ENCODE results near the gene TADA2B.

Gene TADA2B

DNA sequence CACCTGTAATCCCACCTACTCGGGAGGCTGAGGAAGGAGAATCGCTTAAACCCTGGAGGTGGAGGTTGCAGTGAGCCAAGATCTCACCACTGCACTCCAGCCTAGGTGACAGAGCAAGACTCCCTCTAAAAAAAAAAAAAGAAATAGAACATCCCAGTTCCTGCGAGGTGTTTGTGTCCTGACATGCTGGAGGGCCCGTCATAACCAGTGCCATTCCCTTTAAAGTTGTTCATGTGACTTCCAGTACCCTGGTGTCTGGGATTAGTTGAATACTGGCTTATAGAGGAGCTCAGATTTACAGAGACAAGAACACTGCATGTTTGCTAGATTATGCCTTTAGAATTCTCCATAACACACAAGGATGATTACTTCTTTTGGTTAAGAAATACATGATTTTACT, 37.6 kb upstream of the TADA2B start:
- Histone ChIP-seq H3K9ac (ENCODE audit: low read depth in 1 of 2, low read length in 2 of 2) (no peak overlapping the region), H3K36me3 (ENCODE audit: control insufficient read depth in 1 of 2, insufficient read depth in 2 of 2, low read length in 2 of 2) (peaks cover 31 to 71% of the 10 kb centered on the region in 2 donors), H3K27ac (ENCODE audit: low read depth, low read length) (no peak overlapping the region), H3K4me1 (ENCODE audit: control insufficient read depth in 1 of 2, insufficient read depth in 2 of 2, low read length in 2 of 2) (peaks cover 13 to 14% of the 10 kb centered on the region in 2 donors), H3K27me3 (ENCODE audit: control insufficient read depth in 1 of 2, insufficient read depth in 2 of 2, low read length in 2 of 2) (no peaks in the 10 kb centered on the region), H3K4me3 (ENCODE audit: low read depth in 1 of 2, low read length in 2 of 2) (no peak overlapping the region), H3K9me3 (ENCODE audit: control insufficient read depth in 1 of 2, low read length in 2 of 2) (no peaks in the 10 kb centered on the region)

DNA sequence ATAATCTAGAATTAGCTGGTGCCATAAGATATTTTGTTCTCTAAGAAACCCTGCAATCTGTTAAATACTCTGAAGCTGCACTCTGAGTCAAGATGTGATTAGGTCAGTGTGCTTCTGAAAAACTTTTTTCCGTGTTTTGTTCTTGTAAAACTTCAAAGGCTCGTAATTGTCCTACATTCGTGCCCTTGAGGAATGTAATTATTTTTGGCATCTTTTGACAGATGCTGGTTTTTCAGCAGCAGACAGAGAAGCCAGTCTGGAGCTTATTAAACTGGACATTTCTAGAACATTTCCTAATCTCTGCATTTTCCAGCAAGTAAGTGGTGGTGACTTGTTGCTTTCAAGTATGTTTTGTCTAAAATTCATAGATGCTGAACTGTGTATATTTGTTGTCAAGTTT, 36.8 kb upstream of the TADA2B start:
- Histone ChIP-seq H3K36me3 (ENCODE audit: control insufficient read depth in 1 of 2, insufficient read depth in 2 of 2, low read length in 2 of 2) (peaks cover 30 to 71% of the 10 kb centered on the region in 2 donors), H3K4me1 (ENCODE audit: control insufficient read depth in 1 of 2, insufficient read depth in 2 of 2, low read length in 2 of 2) (peaks cover 13 to 14% of the 10 kb centered on the region in 2 donors), H3K4me3 (ENCODE audit: low read depth in 1 of 2, low read length in 2 of 2) (no peak overlapping the region), H3K27ac (ENCODE audit: low read depth, low read length) (no peak overlapping the region), H3K27me3 (ENCODE audit: control insufficient read depth in 1 of 2, insufficient read depth in 2 of 2, low read length in 2 of 2) (no peaks in the 10 kb centered on the region), H3K9ac (ENCODE audit: low read depth in 1 of 2, low read length in 2 of 2) (no peak overlapping the region), H3K9me3 (ENCODE audit: control insufficient read depth in 1 of 2, low read length in 2 of 2) (no peaks in the 10 kb centered on the region)

- no peak overlapping the region for H3K27ac ChIP-seq (ENCODE audit: low read depth, low read length)
Measured at GRCh38 chr4:7007142-7007907, 35.8 kb upstream of the TADA2B start.

DNA sequence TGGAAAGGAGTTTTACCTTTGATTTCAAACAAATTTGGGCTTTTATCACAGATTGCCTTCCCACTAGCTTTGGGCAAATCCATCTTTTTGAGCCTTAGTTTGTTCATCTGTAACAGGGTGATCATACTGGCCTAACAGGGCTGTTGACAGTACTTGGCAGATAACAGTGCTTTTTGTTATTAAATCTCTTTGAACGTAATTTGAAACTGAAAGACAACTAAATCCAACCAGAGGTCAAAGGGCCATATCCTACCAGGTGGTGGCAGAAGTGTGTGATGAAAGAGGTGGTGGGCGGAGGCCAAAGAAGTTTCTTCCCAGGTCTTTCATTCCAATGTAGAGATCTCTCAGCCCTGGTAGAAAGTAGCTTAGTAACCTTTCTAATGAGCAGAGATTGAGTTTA, 35.2 kb upstream of the TADA2B start:
- no peaks in the 10 kb centered on the region for H3K9me3 ChIP-seq (ENCODE audit: control insufficient read depth in 1 of 2, low read length in 2 of 2)
- H3K27ac ChIP-seq (ENCODE audit: low read depth, low read length): no peak overlapping the region
- peaks cover 13 to 14% of the 10 kb centered on the region in 2 donors for H3K4me1 ChIP-seq (ENCODE audit: control insufficient read depth in 1 of 2, insufficient read depth in 2 of 2, low read length in 2 of 2)
- peaks cover 34 to 65% of the 10 kb centered on the region in 2 donors for H3K36me3 ChIP-seq (ENCODE audit: control insufficient read depth in 1 of 2, insufficient read depth in 2 of 2, low read length in 2 of 2)
- no peak overlapping the region for H3K9ac ChIP-seq (ENCODE audit: low read depth in 1 of 2, low read length in 2 of 2)
- H3K27me3 ChIP-seq (ENCODE audit: control insufficient read depth in 1 of 2, insufficient read depth in 2 of 2, low read length in 2 of 2): no peaks in the 10 kb centered on the region
- no peak overlapping the region for H3K4me3 ChIP-seq (ENCODE audit: low read depth in 1 of 2, low read length in 2 of 2)

More at GRCh38 chr4:7007142-7007907, 35.8 kb upstream of the TADA2B start:
- no peak overlapping the region for H3K9ac ChIP-seq (ENCODE audit: low read depth in 1 of 2, low read length in 2 of 2)
- H3K36me3 ChIP-seq (ENCODE audit: control insufficient read depth in 1 of 2, insufficient read depth in 2 of 2, low read length in 2 of 2): peaks cover 31 to 70% of the 10 kb centered on the region in 2 donors
- no peaks in the 10 kb centered on the region for H3K27me3 ChIP-seq (ENCODE audit: control insufficient read depth in 1 of 2, insufficient read depth in 2 of 2, low read length in 2 of 2)
- no peaks in the 10 kb centered on the region for H3K9me3 ChIP-seq (ENCODE audit: control insufficient read depth in 1 of 2, low read length in 2 of 2)
- no peak overlapping the region for H3K4me3 ChIP-seq (ENCODE audit: low read depth in 1 of 2, low read length in 2 of 2)
- H3K4me1 ChIP-seq (ENCODE audit: control insufficient read depth in 1 of 2, insufficient read depth in 2 of 2, low read length in 2 of 2): peaks cover 13 to 14% of the 10 kb centered on the region in 2 donors

DNA sequence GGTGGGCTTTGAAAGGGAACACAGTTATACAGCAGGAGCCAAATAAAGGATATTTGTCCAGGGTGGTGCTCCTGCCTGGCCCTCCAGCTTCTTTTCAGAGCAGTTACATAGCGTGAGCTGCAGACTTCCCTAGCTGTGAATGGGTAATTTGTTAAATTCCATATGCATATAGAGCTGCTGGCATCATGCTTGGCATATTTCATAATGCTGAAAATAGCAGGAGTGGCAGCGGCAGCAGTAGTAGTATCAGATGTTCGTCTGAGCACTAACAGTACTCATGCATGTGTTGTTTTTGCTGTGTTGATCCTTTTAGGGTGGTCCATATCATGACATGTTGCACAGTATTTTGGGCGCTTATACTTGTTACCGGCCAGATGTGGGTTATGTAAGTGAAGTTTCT, 33.6 kb upstream of the TADA2B start:
- Histone ChIP-seq H3K36me3 (ENCODE audit: control insufficient read depth in 1 of 2, insufficient read depth in 2 of 2, low read length in 2 of 2) (peaks cover 34 to 58% of the 10 kb centered on the region in 2 donors), H3K27ac (ENCODE audit: low read depth, low read length) (no peak overlapping the region)

GRCh38 chr4:7013175-7013574, 30.0 kb upstream of the TADA2B start:
- no peak overlapping the region for H3K4me3 ChIP-seq (ENCODE audit: low read depth in 1 of 2, low read length in 2 of 2)
- H3K27me3 ChIP-seq (ENCODE audit: control insufficient read depth in 1 of 2, insufficient read depth in 2 of 2, low read length in 2 of 2): no peaks in the 10 kb centered on the region
- no peaks in the 10 kb centered on the region for H3K9me3 ChIP-seq (ENCODE audit: control insufficient read depth in 1 of 2, low read length in 2 of 2)
- no peak overlapping the region for H3K9ac ChIP-seq (ENCODE audit: low read depth in 1 of 2, low read length in 2 of 2)
- peaks cover 48 to 78% of the 10 kb centered on the region in 2 donors for H3K36me3 ChIP-seq (ENCODE audit: control insufficient read depth in 1 of 2, insufficient read depth in 2 of 2, low read length in 2 of 2)
- H3K27ac ChIP-seq (ENCODE audit: low read depth, low read length): no peak overlapping the region
- H3K4me1 ChIP-seq (ENCODE audit: control insufficient read depth in 1 of 2, insufficient read depth in 2 of 2, low read length in 2 of 2): no peaks in the 10 kb centered on the region

More for the DNA sequence above, 33.6 kb upstream of the TADA2B start:
- no peak overlapping the region for H3K4me3 ChIP-seq (ENCODE audit: low read depth in 1 of 2, low read length in 2 of 2)
- H3K9me3 ChIP-seq (ENCODE audit: control insufficient read depth in 1 of 2, low read length in 2 of 2): no peaks in the 10 kb centered on the region
- no peak overlapping the region for H3K9ac ChIP-seq (ENCODE audit: low read depth in 1 of 2, low read length in 2 of 2)
- no peaks in the 10 kb centered on the region for H3K27me3 ChIP-seq (ENCODE audit: control insufficient read depth in 1 of 2, insufficient read depth in 2 of 2, low read length in 2 of 2)
- H3K4me1 ChIP-seq (ENCODE audit: control insufficient read depth in 1 of 2, insufficient read depth in 2 of 2, low read length in 2 of 2): peaks cover 13 to 14% of the 10 kb centered on the region in 2 donors

GRCh38 chr4:7014815-7015214, 28.4 kb upstream of the TADA2B start:
- Histone ChIP-seq H3K27me3 (ENCODE audit: control insufficient read depth in 1 of 2, insufficient read depth in 2 of 2, low read length in 2 of 2) (no peaks in the 10 kb centered on the region), H3K4me1 (ENCODE audit: control insufficient read depth in 1 of 2, insufficient read depth in 2 of 2, low read length in 2 of 2) (no peaks in the 10 kb centered on the region), H3K36me3 (ENCODE audit: control insufficient read depth in 1 of 2, insufficient read depth in 2 of 2, low read length in 2 of 2) (peaks cover 43 to 77% of the 10 kb centered on the region in 2 donors), H3K9ac (ENCODE audit: low read depth in 1 of 2, low read length in 2 of 2) (no peak overlapping the region), H3K27ac (ENCODE audit: low read depth, low read length) (no peak overlapping the region), H3K9me3 (ENCODE audit: control insufficient read depth in 1 of 2, low read length in 2 of 2) (no peaks in the 10 kb centered on the region), H3K4me3 (ENCODE audit: low read depth in 1 of 2, low read length in 2 of 2) (no peak overlapping the region)

DNA sequence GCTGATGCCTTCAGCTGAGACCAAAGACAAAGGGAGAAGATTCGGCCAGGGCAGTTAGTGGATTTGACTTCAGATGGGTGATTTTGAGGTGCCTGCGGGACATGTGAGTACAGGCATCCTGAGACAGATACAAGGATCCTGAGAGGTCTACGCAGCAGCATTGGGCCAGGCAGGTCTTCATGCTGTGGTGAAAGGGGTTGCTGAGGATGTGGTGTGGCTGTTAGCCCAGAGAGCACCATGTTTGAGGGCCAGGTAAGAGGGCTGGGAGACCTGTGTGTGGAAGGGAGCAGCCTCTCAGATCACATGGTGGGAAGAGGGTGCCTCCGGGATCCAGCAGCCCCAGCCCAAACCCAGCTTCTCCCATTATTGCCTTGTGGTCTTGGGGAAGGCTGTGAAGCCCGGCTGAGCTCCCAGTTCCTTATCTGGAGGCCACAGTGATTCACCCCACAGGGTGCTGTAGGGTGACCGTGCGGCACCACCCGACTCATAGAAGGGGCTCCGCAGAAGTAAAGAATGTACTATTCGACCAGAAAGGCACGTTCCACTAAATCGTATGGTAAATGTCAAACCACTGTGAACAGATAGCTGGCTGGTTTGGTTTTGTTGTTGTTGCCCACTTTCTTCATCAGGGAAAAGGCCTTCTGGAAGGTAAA, 27.7 kb upstream of the TADA2B start:
- H3K36me3 ChIP-seq (ENCODE audit: control insufficient read depth in 1 of 2, insufficient read depth in 2 of 2, low read length in 2 of 2): peaks cover 38 to 72% of the 10 kb centered on the region in 2 donors
- no peak overlapping the region for H3K9ac ChIP-seq (ENCODE audit: low read depth in 1 of 2, low read length in 2 of 2)
- no peak overlapping the region for H3K27ac ChIP-seq (ENCODE audit: low read depth, low read length)

DNA sequence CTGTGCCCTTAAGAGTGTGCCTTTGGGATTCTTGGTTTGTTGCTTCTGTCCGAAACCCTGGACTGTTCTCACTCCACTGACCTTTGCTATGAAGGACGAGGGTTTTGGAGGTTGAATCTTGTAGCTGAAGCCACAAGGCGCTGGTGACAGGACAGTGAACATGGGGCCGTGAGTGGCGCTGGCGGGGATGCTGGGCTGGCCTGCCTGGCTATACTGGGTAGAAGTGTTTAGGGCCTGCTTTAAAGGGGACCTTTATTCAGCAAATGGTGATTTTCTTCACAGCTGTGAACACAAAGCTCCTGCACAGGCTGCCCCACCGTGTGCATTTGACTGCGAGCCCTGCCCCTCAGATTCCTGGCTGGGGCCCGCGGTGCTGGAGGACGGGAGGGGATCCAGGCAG, 27.1 kb upstream of the TADA2B start:
- H3K4me1 ChIP-seq (ENCODE audit: control insufficient read depth in 1 of 2, insufficient read depth in 2 of 2, low read length in 2 of 2): no peaks in the 10 kb centered on the region
- no peaks in the 10 kb centered on the region for H3K27me3 ChIP-seq (ENCODE audit: control insufficient read depth in 1 of 2, insufficient read depth in 2 of 2, low read length in 2 of 2)
- no peak overlapping the region for H3K4me3 ChIP-seq (ENCODE audit: low read depth in 1 of 2, low read length in 2 of 2)
- no peak overlapping the region for H3K27ac ChIP-seq (ENCODE audit: low read depth, low read length)
- H3K9ac ChIP-seq (ENCODE audit: low read depth in 1 of 2, low read length in 2 of 2): no peak overlapping the region
- no peaks in the 10 kb centered on the region for H3K9me3 ChIP-seq (ENCODE audit: control insufficient read depth in 1 of 2, low read length in 2 of 2)
- H3K36me3 ChIP-seq (ENCODE audit: control insufficient read depth in 1 of 2, insufficient read depth in 2 of 2, low read length in 2 of 2): peaks cover 36 to 71% of the 10 kb centered on the region in 2 donors

More for the DNA sequence above, 27.7 kb upstream of the TADA2B start:
- Histone ChIP-seq H3K27me3 (ENCODE audit: control insufficient read depth in 1 of 2, insufficient read depth in 2 of 2, low read length in 2 of 2) (no peaks in the 10 kb centered on the region), H3K4me1 (ENCODE audit: control insufficient read depth in 1 of 2, insufficient read depth in 2 of 2, low read length in 2 of 2) (no peaks in the 10 kb centered on the region), H3K4me3 (ENCODE audit: low read depth in 1 of 2, low read length in 2 of 2) (no peak overlapping the region), H3K9me3 (ENCODE audit: control insufficient read depth in 1 of 2, low read length in 2 of 2) (no peaks in the 10 kb centered on the region)

DNA sequence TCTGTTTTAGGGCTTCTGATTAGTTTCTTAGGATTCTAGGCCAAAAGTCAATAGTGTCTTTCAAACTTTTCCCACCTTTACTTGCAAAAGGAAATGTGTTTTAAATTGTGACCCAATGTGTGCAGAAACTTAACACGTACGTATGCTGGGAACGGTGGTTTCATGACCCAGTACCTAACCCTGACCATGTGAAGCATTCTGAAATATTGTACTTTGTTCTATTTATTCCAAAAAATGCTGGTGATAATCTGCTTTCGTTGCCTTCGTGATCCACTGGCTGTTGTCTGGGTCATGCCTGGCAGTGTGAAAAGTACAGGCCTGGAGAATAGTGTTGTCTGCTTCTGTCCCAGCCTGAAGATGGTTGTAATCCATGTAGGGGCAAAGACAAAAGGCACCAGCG, 26.7 kb upstream of the TADA2B start:
- Histone ChIP-seq H3K27me3 (ENCODE audit: control insufficient read depth in 1 of 2, insufficient read depth in 2 of 2, low read length in 2 of 2) (no peaks in the 10 kb centered on the region), H3K4me3 (ENCODE audit: low read depth in 1 of 2, low read length in 2 of 2) (no peak overlapping the region), H3K36me3 (ENCODE audit: control insufficient read depth in 1 of 2, insufficient read depth in 2 of 2, low read length in 2 of 2) (peaks cover 34 to 70% of the 10 kb centered on the region in 2 donors), H3K9me3 (ENCODE audit: control insufficient read depth in 1 of 2, low read length in 2 of 2) (no peaks in the 10 kb centered on the region), H3K27ac (ENCODE audit: low read depth, low read length) (no peak overlapping the region), H3K9ac (ENCODE audit: low read depth in 1 of 2, low read length in 2 of 2) (no peak overlapping the region), H3K4me1 (ENCODE audit: control insufficient read depth in 1 of 2, insufficient read depth in 2 of 2, low read length in 2 of 2) (no peaks in the 10 kb centered on the region)
